Activated effector memory CD4-positive, alpha-beta T cell treated with anti-CD3 and anti-CD28 coated beads, Interleukin-2, amount 50 U/mL, for 16 hours (primary cell): ENCODE measurements around the gene CALD1.

ENCODE experiments used
- DNase-seq: peaks from one replicate; pipeline ENCODE4 v3.0.0-alpha.2; 2020

Gene CALD1

GRCh38 chr7:134778941-134779740 lies at the start of gene CALD1:
Gene CALD1 (plus strand): TSS chr7:134779634. CDS start chr7:134867734, 88,100 bp downstream.
- no peak for DNase-seq

- DNase-seq = no peak
Measured at GRCh38 chr7:134729895-134730294, 49.5 kb upstream of the CALD1 start.

GRCh38 chr7:134730411-134730829 lies 49.0 kb upstream of the CALD1 start:
- no peak for DNase-seq

- no peak for DNase-seq
Measured at GRCh38 chr7:134731616-134732015, 47.8 kb upstream of the CALD1 start.

GRCh38 chr7:134732728-134733127 lies 46.7 kb upstream of the CALD1 start:
- DNase-seq = no peak

GRCh38 chr7:134736381-134736780 lies 43.1 kb upstream of the CALD1 start:
- no peak for DNase-seq

GRCh38 chr7:134737566-134738345 lies 41.7 kb upstream of the CALD1 start:
- DNase-seq = no peak

- no peak for DNase-seq
Measured at GRCh38 chr7:134739362-134739761, 40.1 kb upstream of the CALD1 start.

- no peak for DNase-seq
Measured at GRCh38 chr7:134740376-134740775, 39.1 kb upstream of the CALD1 start.

GRCh38 chr7:134741907-134742635 lies 37.4 kb upstream of the CALD1 start:
- no peak for DNase-seq

- no peak for DNase-seq
Measured at GRCh38 chr7:134742688-134743350, 36.6 kb upstream of the CALD1 start.

GRCh38 chr7:134744569-134744968 lies 34.9 kb upstream of the CALD1 start:
- no peak for DNase-seq

GRCh38 chr7:134747326-134747725 lies 32.1 kb upstream of the CALD1 start:
- DNase-seq = no peak

- peak; percentile 86 for DNase-seq
Measured at GRCh38 chr7:134750083-134751062, 29.1 kb upstream of the CALD1 start.

- DNase-seq = no peak
Measured at GRCh38 chr7:134752006-134752760, 27.3 kb upstream of the CALD1 start.

- DNase-seq = peak; percentile 71
Measured at GRCh38 chr7:134755422-134756022, 23.9 kb upstream of the CALD1 start.

GRCh38 chr7:134757938-134758337 lies 21.5 kb upstream of the CALD1 start:
- no peak for DNase-seq

- no peak for DNase-seq
Measured at GRCh38 chr7:134758981-134759380, 20.5 kb upstream of the CALD1 start.

- no peak for DNase-seq
Measured at GRCh38 chr7:134761266-134761665, 18.2 kb upstream of the CALD1 start.

- DNase-seq = no peak
Measured at GRCh38 chr7:134763960-134764359, 15.5 kb upstream of the CALD1 start.
